NCI-H1092 treated with DMSO at 0.1 percent for 48 hours (cell line): ENCODE results near the gene CZIB.
"Not testable (repeated sequence)": the region's sequence is repeated elsewhere in the genome, so short reads cannot be mapped to it uniquely, and the experiment has no call there.

Source experiments
- DNase-seq: peaks from one replicate; lab custom pipeline; 2025; lab: John Stamatoyannopoulos, UW

CZIB gene

DNA sequence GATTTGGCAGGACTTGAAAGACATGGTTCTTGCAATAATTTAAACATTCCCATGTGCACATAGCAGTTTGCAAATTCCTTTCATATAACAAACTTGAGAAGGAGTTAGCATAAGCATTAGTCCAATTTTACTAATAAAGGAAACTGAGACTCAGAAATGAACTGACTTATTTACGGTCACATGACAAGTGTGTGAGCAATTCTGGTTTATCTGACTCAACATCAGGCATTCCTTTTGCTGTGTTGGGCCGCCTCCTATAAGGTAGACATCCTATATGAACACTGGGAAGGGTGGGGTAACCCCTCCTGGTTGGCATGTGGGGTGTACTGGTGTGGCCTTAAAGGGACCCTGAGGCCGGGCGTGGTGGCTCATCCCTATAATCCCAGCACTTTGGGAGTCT lies 32.3 kb downstream of the CZIB start:
- no peak for DNase-seq

DNA sequence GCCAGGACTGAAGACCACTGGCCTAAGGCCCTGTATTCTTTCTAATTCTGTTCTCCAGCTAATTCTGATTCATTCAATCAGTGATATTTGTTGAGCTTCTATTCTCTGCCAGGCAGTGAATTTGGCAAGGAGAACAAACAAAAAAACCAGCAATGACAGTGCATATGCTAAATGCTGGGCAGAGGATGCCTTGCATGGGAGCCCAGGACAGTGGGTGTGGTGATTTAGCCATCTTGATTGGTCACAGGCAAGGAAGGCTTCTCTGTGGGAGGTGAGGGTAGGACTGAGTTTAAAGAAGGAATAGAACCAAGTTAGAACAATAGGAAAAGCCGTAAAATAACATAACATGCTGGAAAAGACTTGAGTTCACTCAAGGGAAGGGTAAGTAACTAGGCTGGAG lies 33.0 kb downstream of the CZIB start:
- DNase-seq = no peak

DNA sequence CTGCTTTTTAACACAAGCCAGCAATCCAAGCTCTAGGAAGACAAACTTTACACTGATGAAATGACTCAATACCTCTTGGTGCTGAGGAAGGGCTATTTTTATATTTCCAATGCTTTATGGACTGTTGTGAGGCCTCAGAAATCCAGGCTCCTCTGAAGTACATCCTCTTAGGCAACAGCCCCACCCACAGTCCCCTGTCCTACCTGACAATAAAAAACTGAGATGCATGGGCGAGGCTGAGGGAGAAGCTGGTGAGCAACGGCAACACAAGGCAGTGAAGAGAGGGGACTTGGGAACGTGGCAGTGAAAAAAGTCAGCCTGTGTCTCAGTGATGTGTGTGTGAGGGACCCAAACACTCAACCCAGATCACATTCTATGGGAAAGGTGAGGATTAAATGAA lies 33.9 kb downstream of the CZIB start:
- DNase-seq = no peak

DNA sequence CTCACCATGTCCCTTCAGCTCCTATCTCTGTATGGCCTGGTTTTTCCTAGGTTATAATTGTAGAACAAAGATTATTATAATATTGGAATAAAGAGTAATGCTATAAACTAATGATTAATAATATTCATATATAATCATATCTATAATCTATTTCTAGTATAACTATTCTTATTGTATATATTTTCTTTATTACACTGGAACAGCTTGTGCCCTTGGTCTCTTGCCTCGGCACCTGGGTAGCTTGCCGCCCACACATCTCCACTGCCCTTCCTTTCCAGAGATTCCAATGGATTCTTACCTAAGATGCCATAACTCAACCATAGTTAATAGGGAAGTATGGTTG lies 34.5 kb downstream of the CZIB start:
- DNase-seq = not testable (repeated sequence)

DNA sequence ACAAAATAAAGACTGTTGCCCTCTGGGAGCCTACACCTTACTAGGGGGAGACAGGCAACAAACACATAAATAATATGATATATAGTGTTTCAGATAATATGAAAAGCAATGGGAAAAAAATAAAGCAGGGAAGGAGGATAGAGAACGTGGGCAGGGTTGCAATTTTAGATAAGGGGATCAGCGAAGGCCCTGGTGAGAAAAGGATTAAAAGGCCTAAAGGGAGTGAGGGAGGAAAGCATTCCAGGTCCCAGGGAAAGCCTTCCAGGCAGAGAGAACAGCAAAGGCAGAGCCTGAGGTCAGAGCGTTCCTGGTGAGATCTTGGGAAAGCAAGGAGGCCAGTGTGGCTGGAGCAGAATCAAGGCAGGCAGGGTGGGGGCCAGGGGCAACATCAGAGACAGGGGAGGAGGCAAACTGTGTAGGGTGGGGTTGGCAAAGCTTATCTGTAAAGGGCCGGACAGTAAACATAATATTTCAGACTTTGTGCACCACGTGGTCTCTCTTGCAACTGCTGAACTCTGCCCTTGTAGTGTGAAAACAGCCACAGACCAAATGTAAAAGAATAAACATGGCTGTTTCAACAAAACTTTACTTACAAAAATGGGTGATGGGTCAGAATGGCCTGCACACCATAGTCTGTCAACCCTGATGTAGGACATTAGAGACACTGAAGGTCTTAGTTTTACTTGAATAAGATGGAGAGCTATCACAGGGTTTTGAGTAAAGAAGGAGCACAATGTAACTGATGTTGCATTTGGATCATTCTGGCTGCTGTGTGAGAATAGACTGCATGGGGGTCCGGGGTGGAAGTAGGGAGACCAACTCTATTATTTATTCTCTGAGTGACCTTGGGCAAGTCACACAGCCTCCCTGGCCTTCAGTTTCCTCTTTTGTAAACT lies 37.1 kb downstream of the CZIB start:
- no peak for DNase-seq

DNA sequence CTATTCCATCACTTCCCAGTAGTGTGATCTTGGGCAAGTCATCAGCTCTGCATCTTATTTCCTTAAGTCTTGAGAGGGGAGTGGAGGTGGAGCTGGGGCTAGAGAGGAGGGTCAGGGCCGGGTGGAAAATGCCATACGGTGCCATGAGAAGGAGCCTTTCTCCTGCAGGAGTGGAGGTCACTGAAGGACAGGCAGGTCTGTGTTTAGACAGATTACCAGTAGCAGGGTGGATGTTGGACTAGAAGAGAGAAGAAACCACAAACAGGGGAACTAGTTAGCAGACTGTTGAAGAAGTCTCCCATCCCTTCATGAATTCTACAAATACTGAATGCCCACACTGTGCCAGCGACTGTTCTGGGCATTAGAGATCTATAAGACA lies 37.7 kb downstream of the CZIB start:
- DNase-seq = no peak

DNA sequence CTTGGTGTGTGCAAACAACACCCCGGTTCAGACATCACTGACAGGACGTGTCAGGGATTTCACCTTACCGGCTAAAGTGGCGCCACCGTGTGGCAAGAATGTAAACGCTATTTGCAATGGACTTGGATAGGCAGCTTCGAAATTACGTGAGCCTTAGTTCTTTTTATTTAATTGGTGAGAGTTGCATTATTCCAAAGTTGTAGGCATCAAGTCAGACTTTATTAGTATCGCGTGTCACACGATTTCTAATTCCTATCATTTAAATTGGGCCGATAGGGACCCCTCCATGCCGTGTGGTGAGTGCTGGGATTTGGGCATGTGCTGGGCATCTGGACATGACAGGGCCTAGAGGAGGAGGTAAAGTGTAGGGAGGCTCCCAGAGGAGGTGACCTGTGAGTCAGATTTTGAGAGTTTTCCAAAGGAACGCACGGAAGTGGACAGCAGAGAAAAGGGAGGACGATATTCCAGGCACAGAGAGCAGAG lies 38.3 kb downstream of the CZIB start:
- peak; percentile 50 for DNase-seq

DNA sequence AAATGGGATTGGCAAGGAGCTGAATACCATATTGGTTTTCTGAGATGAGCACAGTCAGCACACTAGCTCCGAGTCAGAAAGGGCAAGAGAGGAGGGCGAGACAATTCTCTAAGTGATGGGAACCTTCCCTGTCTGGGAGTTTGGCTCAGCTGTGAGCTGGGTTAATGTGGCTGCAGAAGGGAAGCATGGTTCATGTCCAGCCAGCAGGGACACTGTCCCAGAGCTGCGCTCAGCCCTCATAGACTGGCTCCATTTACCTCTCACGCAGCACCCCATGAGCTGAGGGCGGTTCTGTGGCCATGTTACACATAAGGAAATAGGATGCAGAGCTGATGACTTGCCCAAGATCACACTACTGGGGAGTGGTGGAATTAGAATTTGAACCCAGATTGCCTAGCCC lies 39.5 kb downstream of the CZIB start:
- DNase-seq = no peak

DNA sequence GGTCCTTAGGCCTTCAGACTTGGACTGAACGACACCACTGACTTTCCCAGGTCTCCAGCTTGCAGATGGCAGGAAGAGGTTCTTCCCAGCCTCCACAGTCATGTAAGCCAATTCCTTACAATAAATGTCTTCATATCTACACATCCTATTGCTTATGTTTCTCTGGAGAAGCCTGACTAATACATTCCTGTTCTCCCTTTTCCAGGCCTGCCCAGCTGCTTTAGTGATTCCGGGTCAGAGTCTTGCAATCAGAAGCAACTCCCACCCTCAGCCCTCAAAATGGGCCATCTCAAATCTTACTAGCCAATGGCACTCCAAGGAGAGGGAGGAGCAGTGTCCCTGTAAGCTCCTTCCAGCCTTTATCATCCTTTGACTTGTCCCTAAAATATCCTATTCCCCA lies 40.2 kb downstream of the CZIB start:
- no peak for DNase-seq

DNA sequence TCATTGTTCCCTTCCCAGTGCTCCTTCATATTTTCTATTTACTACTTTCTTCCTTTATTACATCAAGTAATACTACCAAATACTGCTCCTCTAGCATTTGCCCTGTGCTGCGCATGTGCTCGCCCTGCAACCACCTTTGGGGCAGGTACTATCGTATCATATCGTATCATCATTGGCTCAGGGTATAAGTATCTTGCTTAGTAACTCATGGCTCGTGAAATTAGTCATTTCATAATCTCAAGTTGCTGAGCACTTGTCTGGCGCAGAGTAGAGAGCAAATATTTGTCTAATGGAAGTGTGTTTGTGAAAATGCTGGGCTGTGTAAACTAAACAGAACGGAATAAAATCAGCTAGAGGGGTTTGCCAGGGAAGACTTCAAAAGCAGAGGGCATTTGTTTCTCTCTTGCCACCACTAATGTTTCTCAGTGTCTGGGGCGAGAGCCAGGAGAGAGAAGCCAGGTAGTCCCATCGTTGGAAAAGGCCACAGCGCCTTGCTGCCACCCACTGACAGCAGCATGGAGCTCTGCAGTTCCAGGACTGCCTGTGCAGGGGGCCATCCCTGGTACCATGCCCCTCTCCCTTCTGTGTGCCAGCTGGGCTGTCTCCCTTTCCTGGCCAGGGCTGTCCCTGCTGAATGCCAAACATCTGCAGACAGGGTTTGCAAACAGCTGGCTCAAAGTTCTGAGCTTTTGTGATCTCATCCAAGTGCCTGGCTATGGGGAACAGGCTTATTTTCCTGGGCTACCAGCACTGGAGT lies 43.8 kb downstream of the CZIB start:
- peak; percentile 54 for DNase-seq

DNA sequence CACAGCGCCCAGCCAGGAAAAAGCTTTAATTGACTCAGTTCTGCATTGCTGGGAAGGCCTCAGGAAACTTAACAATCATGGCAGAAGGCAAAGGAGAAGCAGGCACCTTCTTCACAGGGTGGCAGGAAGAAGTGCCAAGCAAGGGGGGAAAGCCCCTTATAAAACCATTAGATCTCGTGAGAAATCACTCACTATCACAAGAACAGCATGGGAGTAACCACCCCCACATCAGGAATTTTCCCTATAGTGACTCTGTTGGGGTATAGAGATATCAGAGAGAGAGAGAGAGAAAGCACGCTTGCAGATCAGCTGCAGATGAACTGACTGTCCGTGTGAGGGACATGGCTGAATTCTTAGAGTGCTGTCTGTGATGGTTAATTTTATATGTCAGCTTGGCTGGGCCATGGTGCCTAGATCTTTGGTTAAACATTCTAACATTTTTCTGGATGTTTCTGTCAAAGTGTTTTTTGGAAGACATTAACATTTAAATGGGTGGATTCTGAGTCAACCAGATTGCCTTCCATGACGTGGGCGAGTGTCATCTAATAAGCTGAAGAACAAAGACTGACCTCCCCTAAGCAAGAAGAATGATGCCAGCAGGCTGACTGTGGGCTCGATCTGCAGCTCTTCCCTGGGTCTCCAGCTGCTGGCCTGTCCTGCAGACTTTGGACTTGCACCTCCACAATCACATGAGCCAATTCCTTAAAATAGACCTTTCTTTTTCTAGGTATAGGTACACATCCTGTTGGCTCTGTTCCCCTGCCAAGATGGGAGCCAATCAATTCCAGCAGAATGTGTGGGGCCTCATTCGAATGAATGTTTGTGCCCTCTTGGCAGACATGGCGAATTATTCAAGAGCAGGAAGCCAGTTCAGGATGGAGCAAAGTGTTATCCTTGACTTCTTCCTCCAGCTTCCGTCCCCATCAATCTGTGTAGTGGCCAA lies 45.2 kb downstream of the CZIB start:
- DNase-seq = no peak

DNA sequence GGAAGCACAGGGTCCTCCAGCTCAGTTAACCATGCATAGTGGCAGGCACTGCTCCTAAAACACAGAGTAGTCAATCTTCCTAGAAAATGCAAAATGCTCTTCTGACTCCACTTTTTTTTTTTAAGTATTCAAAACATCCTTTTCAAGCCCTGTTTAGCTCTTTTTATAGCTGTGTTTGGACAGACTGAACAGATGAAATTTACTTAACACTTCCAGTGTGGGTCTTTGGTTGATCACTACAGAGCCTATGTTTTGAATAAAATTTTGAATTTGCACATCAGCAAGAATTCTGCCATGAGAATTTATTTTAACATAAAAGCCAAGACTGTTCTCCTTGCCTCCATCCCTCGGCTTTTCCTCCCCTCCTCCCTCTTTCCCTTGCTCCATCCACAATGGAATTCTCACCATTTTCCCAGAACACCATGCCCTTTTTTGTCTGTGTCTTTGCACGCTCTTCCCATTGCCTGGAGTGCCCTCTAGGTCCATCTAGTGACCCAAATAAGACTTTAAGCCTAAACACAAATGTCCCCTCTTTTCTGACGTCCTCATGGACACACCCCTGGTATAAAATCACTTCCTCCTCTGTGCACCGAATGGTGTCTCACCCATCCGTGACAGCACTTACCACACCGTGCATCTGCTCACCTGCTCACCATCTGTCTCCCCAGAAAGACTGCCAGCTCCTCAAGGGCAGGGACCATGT lies 47.9 kb downstream of the CZIB start:
- no peak for DNase-seq

DNA sequence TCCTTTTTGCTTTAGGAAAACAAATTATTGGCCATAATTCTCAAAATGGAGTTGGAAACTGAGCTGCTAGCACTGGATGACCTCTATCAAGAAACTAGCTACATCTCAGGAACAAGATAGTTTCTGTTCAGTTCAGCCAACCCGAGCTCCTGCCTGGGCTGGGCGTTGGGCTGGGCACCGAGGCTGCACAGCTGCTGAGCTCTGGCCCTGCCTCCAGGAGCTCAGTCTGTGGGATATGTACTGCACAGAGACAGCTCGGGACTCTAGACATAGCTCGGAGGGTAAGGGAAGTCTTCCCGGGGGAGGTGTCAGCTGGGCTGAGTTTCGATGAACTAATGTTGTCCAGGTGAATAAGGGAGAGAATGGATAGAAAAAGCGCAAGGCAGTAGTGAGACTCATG lies 53.5 kb downstream of the CZIB start:
- DNase-seq = no peak

DNA sequence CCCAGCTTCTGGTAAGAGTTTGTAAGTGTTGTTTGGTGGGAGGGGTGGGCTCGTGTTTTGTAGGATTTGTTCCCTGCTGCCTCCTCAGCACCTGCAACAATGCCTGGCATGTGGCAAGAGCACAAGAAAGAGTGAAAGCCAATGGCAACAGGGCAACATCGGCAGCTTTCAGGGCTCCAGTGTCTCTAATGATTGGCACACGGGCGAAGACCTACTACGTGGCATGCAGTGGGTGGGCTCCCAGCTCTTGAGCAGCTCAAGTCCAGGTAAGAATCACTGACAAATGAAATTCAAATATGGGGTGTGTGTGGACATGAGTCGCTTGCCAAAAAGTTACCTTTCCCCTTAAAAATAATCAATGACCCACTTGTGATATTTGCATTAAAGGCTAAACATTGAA lies 54.1 kb downstream of the CZIB start:
- no peak for DNase-seq

DNA sequence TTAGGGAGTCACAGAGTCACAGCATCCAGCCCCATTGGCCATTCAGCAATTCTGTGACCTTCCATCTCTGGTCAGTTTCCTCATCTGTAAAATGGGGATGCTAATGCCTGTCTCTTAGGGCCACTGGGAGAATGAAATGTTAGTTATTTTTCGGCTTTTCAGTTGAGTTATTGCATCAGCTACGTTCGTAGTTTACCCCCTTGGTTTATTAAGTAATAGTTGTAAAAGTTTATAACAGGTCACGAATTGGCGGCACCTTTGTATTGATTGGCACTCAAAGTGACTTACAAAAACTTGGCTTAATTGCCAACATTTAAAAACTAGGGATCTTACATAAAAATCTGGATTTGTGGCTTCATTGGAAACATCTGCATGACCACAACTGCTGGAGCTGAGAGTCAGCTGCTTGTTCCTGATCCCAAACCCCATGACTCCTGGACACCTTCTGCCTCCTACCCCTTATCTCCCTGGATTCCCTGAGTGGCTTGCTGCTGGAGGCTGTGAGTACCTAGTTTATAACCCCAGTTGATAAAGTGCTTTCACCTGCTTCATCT lies 54.9 kb downstream of the CZIB start:
- DNase-seq = no peak
